Subcutaneous adipose tissue (tissue), 4 donors: Measurements from ENCODE around the gene APOBEC3B. TPM values are rescaled to one million over a fixed set of nuclear protein-coding genes. Genes with fewer than 3 reads are reported as not detected.
"Not testable (repeated sequence)": the region's sequence is repeated elsewhere in the genome, so short reads cannot be mapped to it uniquely, and the experiment has no call there.

Experiments
- CTCF ChIP-seq: fragments of 450-650 bp; IDR thresholded peaks from one replicate; pipeline ENCODE4 v1.5.1; 2016; ENCODE audit warnings: low read depth, mild to moderate bottlenecking, control low read depth, antibody characterized with exemption, moderate library complexity
- total RNA-seq, 4 donors: library from RNA; depleted of rRNA; stranded (reverse); fragments of >200 nt; gene quantifications; one replicate each; pipeline ENCODE4 v1.1.0, GENCODE V29; 2016

Gene APOBEC3B
- total RNA-seq, 4 donors from 2014 or later = 1.3 to 1.7 TPM; not detected in 2

- TF ChIP-seq CTCF = no peak
Observed at GRCh38 chr22:39039306-39040126, 57.4 kb downstream of the APOBEC3B start.

GRCh38 chr22:39040538-39041296 is 58.6 kb downstream of the APOBEC3B start, which contains the start of gene APOBEC3F:
Gene APOBEC3F, plus strand, starts transcription at chr22:39040864. Its CDS starts 97 bp downstream, at chr22:39040961.
- not testable (repeated sequence) for TF ChIP-seq CTCF

- no peak for TF ChIP-seq CTCF
Observed at GRCh38 chr22:39041908-39042307, 59.8 kb downstream of the APOBEC3B start.

Other genes with a start within 250 kb of the APOBEC3B start
- gene SUN2, start 226.3 kb upstream of the APOBEC3B start, total RNA-seq = 100 to 1,000 TPM; 177 to 749 (median 361) TPM
- gene DNAL4, start 188.2 kb upstream of the APOBEC3B start, total RNA-seq = 10 to 100 TPM in 2 of 4 donors, 1 to 10 TPM in 2; 5.8 to 14.3 (median 8.8) TPM
- 1 to 10 TPM; 2.0 to 5.3 (median 3.6) TPM for gene NPTXR, start 138.3 kb upstream of the APOBEC3B start, total RNA-seq
- 10 to 100 TPM in 3 of 4 donors, 1 to 10 TPM in 1; 9.3 to 28.8 (median 15.9) TPM for gene CBX6, start 110.1 kb upstream of the APOBEC3B start, total RNA-seq
- under 1 TPM in 3 of 4 donors, not detected in 1; 0.51 to 0.75 (median 0.65) TPM for gene APOBEC3A, start 24.7 kb upstream of the APOBEC3B start, total RNA-seq
- gene APOBEC3C, start 31.9 kb downstream of the APOBEC3B start, total RNA-seq = 10 to 100 TPM in 2 of 4 donors, 1 to 10 TPM in 2; 6.6 to 11.2 (median 8.6) TPM
- gene APOBEC3D, start 38.8 kb downstream of the APOBEC3B start, total RNA-seq = 1 to 10 TPM in 2 of 4 donors, under 1 TPM in 2; 0.44 to 3.6 (median 1.5) TPM
- gene APOBEC3F, start 58.5 kb downstream of the APOBEC3B start, total RNA-seq = 1 to 10 TPM; 1.8 to 3.9 (median 2.7) TPM
- gene APOBEC3G, start 94.9 kb downstream of the APOBEC3B start, total RNA-seq = 10 to 100 TPM in 1 of 4 donors, 1 to 10 TPM in 3; 2.6 to 16.1 (median 8.9) TPM
- gene APOBEC3H, start 114.9 kb downstream of the APOBEC3B start, total RNA-seq = not detected
- gene CBX7, start 170.3 kb downstream of the APOBEC3B start, total RNA-seq = 10 to 100 TPM; 37.4 to 74.2 (median 50.7) TPM